Panc1 (cell line): ENCODE data around the gene WDR90.

ENCODE experiments used
- POLR2AphosphoS5 ChIP-seq: IDR thresholded peaks from 2 replicates; pipeline ENCODE4 v1.6.1; 2012; ENCODE audit warnings: mild to moderate bottlenecking, low read depth, low read length, moderate library complexity
- SIN3A ChIP-seq: IDR thresholded peaks from 2 replicates; pipeline ENCODE4 v1.6.1; 2012; ENCODE audit warnings: low read depth, mild to moderate bottlenecking, low read length, moderate library complexity, borderline replicate concordance; ENCODE audit not compliant: insufficient read depth
- TF ChIP-seq, protein P1 (sequence below): fragments of 450-650 bp; IDR thresholded peaks from 2 replicates; pipeline ENCODE4 v1.5.1; 2017; ENCODE audit warnings: mild to moderate bottlenecking

DNA sequence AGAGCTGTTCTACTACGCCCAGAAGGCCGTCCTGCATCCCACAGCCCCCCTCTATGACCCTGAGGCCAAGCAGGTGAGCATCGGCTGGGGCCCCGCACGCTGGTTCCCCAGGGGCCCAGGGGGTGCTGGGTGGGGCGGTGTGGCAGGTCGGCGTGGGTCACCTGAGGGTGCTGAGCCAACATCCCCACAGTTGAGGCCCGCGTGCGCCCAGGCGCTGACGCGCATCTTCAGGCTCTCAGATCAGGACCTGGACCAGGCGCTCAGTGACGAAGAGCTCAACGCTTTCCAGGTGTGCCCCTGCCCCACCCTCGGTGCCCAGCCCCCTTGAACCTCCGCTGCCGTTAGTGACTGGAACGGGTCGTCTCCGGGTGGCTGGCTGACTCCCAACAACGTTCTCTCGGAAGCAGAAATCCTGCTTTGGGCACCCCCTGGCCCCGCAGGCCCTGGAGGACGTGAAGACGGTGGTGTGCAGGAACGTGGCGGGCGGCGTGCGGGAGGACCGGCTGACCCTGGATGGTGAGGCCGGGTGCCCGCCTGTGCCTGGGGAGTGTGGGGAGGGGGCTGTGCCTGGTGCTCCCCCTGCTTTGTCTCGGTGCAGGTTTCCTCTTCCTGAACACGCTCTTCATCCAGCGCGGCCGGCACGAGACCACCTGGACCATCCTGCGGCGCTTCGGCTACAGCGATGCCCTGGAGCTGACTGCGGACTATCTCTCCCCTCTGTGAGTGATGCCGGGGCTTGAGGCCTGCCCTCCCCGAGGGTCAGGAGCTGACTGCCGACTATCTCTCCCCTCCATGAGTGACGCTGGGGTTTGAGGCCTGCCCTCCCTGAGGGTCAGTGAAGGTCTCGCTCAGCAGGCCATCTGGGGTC is 21.6 kb downstream of the WDR90 start:
- TF ChIP-seq POLR2AphosphoS5, result no peak
- TF ChIP-seq, protein P1, sequence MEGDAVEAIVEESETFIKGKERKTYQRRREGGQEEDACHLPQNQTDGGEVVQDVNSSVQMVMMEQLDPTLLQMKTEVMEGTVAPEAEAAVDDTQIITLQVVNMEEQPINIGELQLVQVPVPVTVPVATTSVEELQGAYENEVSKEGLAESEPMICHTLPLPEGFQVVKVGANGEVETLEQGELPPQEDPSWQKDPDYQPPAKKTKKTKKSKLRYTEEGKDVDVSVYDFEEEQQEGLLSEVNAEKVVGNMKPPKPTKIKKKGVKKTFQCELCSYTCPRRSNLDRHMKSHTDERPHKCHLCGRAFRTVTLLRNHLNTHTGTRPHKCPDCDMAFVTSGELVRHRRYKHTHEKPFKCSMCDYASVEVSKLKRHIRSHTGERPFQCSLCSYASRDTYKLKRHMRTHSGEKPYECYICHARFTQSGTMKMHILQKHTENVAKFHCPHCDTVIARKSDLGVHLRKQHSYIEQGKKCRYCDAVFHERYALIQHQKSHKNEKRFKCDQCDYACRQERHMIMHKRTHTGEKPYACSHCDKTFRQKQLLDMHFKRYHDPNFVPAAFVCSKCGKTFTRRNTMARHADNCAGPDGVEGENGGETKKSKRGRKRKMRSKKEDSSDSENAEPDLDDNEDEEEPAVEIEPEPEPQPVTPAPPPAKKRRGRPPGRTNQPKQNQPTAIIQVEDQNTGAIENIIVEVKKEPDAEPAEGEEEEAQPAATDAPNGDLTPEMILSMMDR, result no peak
- TF ChIP-seq SIN3A, result no peak
